Smooth muscle cell (in vitro differentiated cells): Measurements from ENCODE around the gene MRPL14. TPM values are rescaled to one million over a fixed set of nuclear protein-coding genes. Genes with fewer than 3 reads are reported as not detected.
A peak's percentile ranks its signal among the peaks of the same experiment; 100 is the strongest.

Source experiments
- DNase-seq: peaks from one replicate; lab custom pipeline; 2025; ENCODE audit not compliant: unreplicated experiment; lab: John Stamatoyannopoulos, UW
- H2AFZ ChIP-seq: fragments of 200-600 bp; sonication (generic); 2 replicates; pipeline ENCODE4 v1.6.0; 2016; ENCODE audit warnings: antibody characterized with exemption, low read depth, mild to moderate bottlenecking
- H3F3A ChIP-seq: fragments of 200-600 bp; sonication (generic); 2 replicates; pipeline ENCODE4 v1.6.0; 2017; ENCODE audit warnings: antibody characterized with exemption, low read depth
- H3K27ac ChIP-seq: fragments of 200-600 bp; sonication (generic); 2 replicates; pipeline ENCODE4 v1.5.1; 2016; ENCODE audit warnings: low read depth, mild to moderate bottlenecking
- H3K27me3 ChIP-seq: fragments of 200-600 bp; sonication (generic); 2 replicates; pipeline ENCODE4 v1.6.1; 2016; ENCODE audit warnings: low read depth, mild to moderate bottlenecking
- H3K36me3 ChIP-seq: fragments of 200-600 bp; sonication (generic); 2 replicates; pipeline ENCODE4 v1.5.1; 2016; ENCODE audit warnings: low read depth
- H3K4me1 ChIP-seq: fragments of 200-600 bp; sonication (generic); 2 replicates; pipeline ENCODE4 v1.5.1; 2016; ENCODE audit warnings: low read depth
- H3K4me2 ChIP-seq: fragments of 200-600 bp; sonication (generic); 2 replicates; pipeline ENCODE4 v1.6.0; 2016; ENCODE audit warnings: mild to moderate bottlenecking
- H3K4me3 ChIP-seq: fragments of 200-600 bp; sonication (generic); 2 replicates; pipeline ENCODE4 v1.5.1; 2016; ENCODE audit warnings: mild to moderate bottlenecking
- H3K79me2 ChIP-seq: fragments of 200-600 bp; sonication (generic); 2 replicates; pipeline ENCODE4 v1.6.0; 2016; ENCODE audit warnings: low read depth, mild to moderate bottlenecking
- H3K9ac ChIP-seq: fragments of 200-600 bp; sonication (generic); 2 replicates; pipeline ENCODE4 v1.6.0; 2016; ENCODE audit warnings: low read depth
- H3K9me3 ChIP-seq: fragments of 200-600 bp; sonication (generic); replicated peaks from 2 replicates; pipeline ENCODE4 v1.5.1; 2016; ENCODE audit warnings: low read depth
- H4K20me1 ChIP-seq: fragments of 200-600 bp; sonication (generic); 2 replicates; pipeline ENCODE4 v1.6.0; 2016; ENCODE audit warnings: low read depth
- WGBS: methylation state at CpG from one replicate; pipeline ENCODE4 v1.1.7; 2016; ENCODE audit warnings: low lambda C conversion rate; 5-methylcytosine and 5-hydroxymethylcytosine counted together
- polyA plus RNA-seq: library from polyadenylated mRNA; unstranded; fragments of >200 nt; fragmentation: Nextera tagmentation; extraction: Ambion mirVana; gene quantifications from 2 replicates; pipeline ENCODE4 v1.2.1, GENCODE V29; 2016
- total RNA-seq: library from RNA; depleted of rRNA; stranded (reverse); fragments of >200 nt; gene quantifications from 2 replicates; pipeline ENCODE4 v1.2.3, GENCODE V29; 2014
- TF ChIP-seq, protein P1 (sequence below): fragments of 200-600 bp; sonication (generic); IDR thresholded peaks from 2 replicates; pipeline ENCODE4 v1.5.1; 2017; ENCODE audit warnings: borderline replicate concordance, mild to moderate bottlenecking, antibody characterized with exemption; ENCODE audit not compliant: insufficient read depth, poor library complexity, severe bottlenecking

Gene MRPL14
- total and polyA plus RNA-seq, 2 experiments from 2014 or later: 53.4 to 97.9 TPM

DNA sequence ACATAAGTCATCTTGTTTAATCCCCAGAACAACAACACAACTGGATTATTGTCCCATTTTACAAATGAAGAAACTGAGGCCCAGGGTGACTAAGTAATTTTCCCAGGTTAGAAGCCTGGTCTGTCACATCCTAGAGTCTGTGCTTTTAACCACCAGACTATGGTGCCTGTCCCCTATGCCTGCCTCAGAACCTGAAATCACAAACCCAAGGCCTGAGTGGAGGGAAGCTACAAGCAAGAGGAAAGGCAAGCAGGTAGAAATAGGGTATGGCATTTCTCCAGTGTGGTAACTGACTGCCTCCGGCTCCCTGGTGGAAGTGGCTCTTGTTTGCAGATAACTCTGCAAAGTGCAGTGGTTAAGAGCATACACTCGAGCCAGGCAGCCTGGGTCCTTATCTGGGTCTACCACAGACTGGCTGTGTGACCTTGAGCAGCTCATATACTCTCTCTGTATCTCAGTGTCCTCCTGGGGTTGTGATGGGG is 2.6 kb upstream of the MRPL14 start:
- Histone ChIP-seq H2AFZ (no peak overlapping the region), H3F3A (no peaks in the 10 kb centered on the region), H3K36me3 (no peaks in the 10 kb centered on the region), H3K27me3 (no peaks in the 10 kb centered on the region), H3K4me1 (peaks cover 33% of the 10 kb centered on the region), H3K27ac (no peak overlapping the region), H3K79me2 (peaks cover 53% of the 10 kb centered on the region), H3K9ac (no peak overlapping the region), H3K4me3 (no peak overlapping the region), H3K9me3 (no peaks in the 10 kb centered on the region), H4K20me1 (peaks cover 52% of the 10 kb centered on the region), H3K4me2 (no peak overlapping the region)
- DNase-seq: no peak
- TF ChIP-seq, protein P1, sequence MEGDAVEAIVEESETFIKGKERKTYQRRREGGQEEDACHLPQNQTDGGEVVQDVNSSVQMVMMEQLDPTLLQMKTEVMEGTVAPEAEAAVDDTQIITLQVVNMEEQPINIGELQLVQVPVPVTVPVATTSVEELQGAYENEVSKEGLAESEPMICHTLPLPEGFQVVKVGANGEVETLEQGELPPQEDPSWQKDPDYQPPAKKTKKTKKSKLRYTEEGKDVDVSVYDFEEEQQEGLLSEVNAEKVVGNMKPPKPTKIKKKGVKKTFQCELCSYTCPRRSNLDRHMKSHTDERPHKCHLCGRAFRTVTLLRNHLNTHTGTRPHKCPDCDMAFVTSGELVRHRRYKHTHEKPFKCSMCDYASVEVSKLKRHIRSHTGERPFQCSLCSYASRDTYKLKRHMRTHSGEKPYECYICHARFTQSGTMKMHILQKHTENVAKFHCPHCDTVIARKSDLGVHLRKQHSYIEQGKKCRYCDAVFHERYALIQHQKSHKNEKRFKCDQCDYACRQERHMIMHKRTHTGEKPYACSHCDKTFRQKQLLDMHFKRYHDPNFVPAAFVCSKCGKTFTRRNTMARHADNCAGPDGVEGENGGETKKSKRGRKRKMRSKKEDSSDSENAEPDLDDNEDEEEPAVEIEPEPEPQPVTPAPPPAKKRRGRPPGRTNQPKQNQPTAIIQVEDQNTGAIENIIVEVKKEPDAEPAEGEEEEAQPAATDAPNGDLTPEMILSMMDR: no peak
- 78% methylated on average over 2 of the region's 2 CpGs for WGBS

DNA sequence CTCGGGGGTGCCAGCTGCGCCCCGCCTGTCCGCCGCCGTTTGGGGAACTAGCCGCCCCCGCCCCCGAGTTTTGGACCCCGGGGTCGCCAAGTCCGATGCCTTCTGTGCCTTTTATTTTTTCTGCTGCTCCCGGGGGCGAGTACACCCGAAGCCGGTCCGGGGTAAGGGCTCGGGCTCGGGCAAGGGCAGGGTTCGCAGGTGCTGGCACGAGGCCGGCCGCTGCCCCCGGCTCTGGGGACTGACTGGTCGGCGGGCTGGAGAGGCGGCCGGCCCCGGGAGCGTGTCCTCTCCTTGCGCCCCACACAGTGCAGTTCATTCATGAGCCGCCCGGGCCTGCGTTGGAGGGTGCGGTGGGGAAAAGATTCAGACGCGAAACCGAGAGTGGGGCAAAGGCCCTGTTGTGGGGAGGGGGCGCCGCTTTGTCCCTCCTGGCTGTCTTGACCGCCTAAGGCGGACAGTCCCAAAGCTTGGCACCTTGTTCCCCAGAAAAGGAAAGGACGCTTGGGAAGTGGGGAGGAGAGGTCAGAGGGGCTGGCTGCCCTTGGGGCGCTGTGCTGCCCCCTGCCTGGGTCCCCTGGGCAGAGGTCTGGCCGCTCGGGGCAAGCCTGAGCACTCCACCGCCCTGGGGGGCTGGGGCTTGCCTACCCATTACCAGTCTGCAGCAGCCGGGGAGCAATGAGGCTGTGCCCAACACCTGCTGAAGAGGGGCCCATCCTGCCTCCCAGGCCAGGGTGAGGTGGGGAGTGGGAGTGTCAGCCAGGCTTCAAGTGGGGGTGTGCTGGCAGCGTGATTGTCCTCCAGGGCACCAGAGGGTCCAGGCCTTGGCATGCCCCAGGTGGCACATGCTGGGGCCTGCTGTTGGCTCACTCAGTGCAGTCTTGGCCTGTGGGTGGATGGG is 1.0 kb upstream of the MRPL14 start:
- peaks cover 40% of the 10 kb centered on the region for H3K4me1 ChIP-seq
- TF ChIP-seq, protein P1: no peak
- H3K4me3 ChIP-seq: peak overlapping the region; percentile 97
- peaks cover 54% of the 10 kb centered on the region for H4K20me1 ChIP-seq
- peak overlapping the region; percentile 82 for H3K9ac ChIP-seq
- no peaks in the 10 kb centered on the region for H3K27me3 ChIP-seq
- peaks cover 70% of the 10 kb centered on the region for H3K79me2 ChIP-seq
- no peaks in the 10 kb centered on the region for H3K36me3 ChIP-seq
- WGBS: 7% methylated on average over 47 of the region's 49 CpGs
- H3K9me3 ChIP-seq: no peaks in the 10 kb centered on the region
- no peak for DNase-seq
- no peak overlapping the region for H3K27ac ChIP-seq
- H2AFZ ChIP-seq: peak overlapping the region; percentile 84
- peak overlapping the region; percentile 89 for H3K4me2 ChIP-seq
- H3F3A ChIP-seq: no peaks in the 10 kb centered on the region

DNA sequence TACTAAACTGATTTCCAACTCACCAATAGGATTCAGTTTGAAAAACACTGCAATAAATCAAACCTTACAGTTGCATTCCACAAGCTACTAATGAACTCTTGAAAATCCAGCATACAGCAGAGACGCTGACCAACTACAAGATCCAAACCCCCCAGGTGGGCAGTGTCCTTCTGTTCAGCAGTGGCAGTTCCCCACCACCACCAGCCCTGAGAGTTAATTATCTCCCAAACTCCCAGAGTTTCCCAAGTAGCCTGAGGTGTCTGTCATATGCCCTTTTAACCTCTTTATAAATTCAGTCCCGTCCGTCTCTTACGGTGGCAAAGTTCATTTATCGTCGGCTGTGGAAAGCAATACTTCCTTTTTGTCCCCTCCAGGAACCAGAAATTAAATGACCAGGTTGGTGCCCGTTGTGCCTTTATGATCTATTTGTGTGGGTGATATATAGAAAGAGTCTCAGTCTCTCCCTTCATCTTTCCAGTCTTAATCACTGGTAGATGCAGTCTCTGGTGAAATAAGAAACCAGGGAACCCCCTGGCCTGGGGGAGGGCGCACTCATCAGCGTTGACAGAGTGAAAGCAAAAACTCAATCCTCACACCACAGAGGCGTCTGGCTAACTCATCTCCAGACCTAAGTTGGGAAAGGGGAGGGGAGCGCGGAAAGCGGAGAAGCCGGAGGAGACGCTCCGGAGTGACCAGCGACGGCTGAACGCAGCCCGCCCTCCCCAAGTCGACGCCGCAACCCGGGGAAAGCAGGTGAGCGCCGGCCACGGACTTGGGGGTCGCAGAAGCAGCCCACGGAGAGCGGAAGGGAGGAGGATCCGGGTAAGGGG is 717 bp downstream of the MRPL14 start:
- WGBS: 1% methylated on average over 26 of the region's 31 CpGs
- Histone ChIP-seq H3K4me3 (peak overlapping the region; percentile 97), H4K20me1 (peaks cover 70% of the 10 kb centered on the region)

More for the DNA sequence above, 717 bp downstream of the MRPL14 start:
- Histone ChIP-seq H3K27ac (peak overlapping the region; percentile 93), H3K27me3 (no peaks in the 10 kb centered on the region), H3K79me2 (peaks cover 83% of the 10 kb centered on the region), H2AFZ (no peak overlapping the region), H3K4me2 (peak overlapping the region; percentile 89), H3F3A (no peaks in the 10 kb centered on the region), H3K9me3 (no peaks in the 10 kb centered on the region), H3K9ac (peak overlapping the region; percentile 93), H3K4me1 (peaks cover 46% of the 10 kb centered on the region), H3K36me3 (no peaks in the 10 kb centered on the region)
- TF ChIP-seq, protein P1: no peak
- peak; percentile 79 for DNase-seq
